ENCODE measurements around the gene EYA2.

EYA2 gene

DNA sequence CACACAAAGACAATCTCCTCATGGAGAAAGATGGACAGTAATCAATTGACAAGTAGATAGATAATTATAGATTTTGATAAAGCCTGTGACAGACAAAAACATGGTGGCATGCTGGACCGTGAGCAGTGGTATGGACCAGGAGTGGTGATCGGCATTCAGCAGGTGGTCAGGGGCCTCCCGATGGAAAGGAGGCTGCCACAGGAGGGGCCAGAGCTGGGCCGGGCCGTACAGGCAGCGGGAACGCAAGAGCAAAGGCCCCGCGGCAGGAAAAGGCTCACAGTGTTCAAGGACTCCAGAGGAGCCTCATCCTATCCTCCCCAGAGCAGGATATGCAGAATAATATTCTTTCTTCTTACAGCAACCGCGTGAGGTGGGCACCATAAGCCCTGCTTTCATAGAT, 123.7 kb downstream of the EYA2 start (continued):
- TF ChIP-seq, protein P1, sequence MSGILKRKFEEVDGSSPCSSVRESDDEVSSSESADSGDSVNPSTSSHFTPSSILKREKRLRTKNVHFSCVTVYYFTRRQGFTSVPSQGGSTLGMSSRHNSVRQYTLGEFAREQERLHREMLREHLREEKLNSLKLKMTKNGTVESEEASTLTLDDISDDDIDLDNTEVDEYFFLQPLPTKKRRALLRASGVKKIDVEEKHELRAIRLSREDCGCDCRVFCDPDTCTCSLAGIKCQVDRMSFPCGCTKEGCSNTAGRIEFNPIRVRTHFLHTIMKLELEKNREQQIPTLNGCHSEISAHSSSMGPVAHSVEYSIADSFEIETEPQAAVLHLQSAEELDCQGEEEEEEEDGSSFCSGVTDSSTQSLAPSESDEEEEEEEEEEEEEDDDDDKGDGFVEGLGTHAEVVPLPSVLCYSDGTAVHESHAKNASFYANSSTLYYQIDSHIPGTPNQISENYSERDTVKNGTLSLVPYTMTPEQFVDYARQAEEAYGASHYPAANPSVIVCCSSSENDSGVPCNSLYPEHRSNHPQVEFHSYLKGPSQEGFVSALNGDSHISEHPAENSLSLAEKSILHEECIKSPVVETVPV (CRISPR knock-in tag; IDR thresholded peaks at IDR 0.05), result no peak
- TF ChIP-seq BACH2 (CRISPR knock-in tag; IDR thresholded peaks at IDR 0.05; ENCODE audit: borderline replicate concordance), result no peak
- TF ChIP-seq ZFP3 (CRISPR knock-in tag; IDR thresholded peaks at IDR 0.05), result no peak
- no peak for TF ChIP-seq RARB (CRISPR knock-in tag; IDR thresholded peaks at IDR 0.05)
- no peak for TF ChIP-seq OSR1 (CRISPR knock-in tag; IDR thresholded peaks at IDR 0.05)

- peak; percentile 37; the same call in 2 of the 3 replicates for ATAC-seq
- peak; percentile 49; the same call in 1 of the 2 replicates for TF ChIP-seq TCF4 (CRISPR knock-in tag; IDR thresholded peaks at IDR 0.05; ENCODE audit: borderline replicate concordance)
- TF ChIP-seq ISL1 (CRISPR knock-in tag; IDR thresholded peaks at IDR 0.05), result no peak
These were observed 124.6 kb downstream of the EYA2 start for GRCh38 chr20:47019121-47019824.

DNA sequence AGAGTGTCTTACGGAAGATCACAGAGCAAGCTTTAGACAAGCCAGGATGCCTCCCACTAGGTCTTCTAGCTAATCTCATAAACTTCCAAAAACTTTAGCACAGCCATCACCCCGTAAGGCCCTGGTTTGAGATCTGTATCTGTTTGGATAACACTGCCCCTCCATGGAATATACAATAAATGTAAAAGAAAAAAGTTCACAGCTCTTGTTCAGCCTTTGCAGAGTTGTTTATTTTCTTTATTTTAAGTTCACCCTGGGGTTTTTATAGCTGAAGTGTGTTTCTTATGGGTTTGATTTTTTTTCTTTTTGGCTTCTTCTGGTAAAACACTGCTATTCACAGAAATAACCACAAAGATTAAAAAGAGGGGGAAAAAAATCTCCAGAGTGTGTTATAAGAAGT, 125.6 kb downstream of the EYA2 start:
- no peak for ATAC-seq
- TF ChIP-seq BACH2 (CRISPR knock-in tag; IDR thresholded peaks at IDR 0.05; ENCODE audit: borderline replicate concordance) (no peak), TOX (CRISPR knock-in tag; IDR thresholded peaks at IDR 0.05; ENCODE audit: borderline replicate concordance) (no peak), SNAI2 (CRISPR knock-in tag; IDR thresholded peaks at IDR 0.05) (no peak), ISL1 (CRISPR knock-in tag; IDR thresholded peaks at IDR 0.05) (no peak), ZNF70 (CRISPR knock-in tag; IDR thresholded peaks at IDR 0.05) (no peak), PPARA (CRISPR knock-in tag; IDR thresholded peaks at IDR 0.05; ENCODE audit: borderline replicate concordance) (no peak), ZC3H10 (CRISPR knock-in tag; IDR thresholded peaks at IDR 0.05) (no peak), ZNF8 (CRISPR knock-in tag; IDR thresholded peaks at IDR 0.05) (no peak), CSDC2 (CRISPR knock-in tag; IDR thresholded peaks at IDR 0.05) (no peak), ZFP30 (CRISPR knock-in tag; IDR thresholded peaks at IDR 0.05) (no peak), GLIS3 (CRISPR knock-in tag; IDR thresholded peaks at IDR 0.05) (no peak), ZFP3 (CRISPR knock-in tag; IDR thresholded peaks at IDR 0.05) (no peak), TCF4 (CRISPR knock-in tag; IDR thresholded peaks at IDR 0.05; ENCODE audit: borderline replicate concordance) (no peak), OSR1 (CRISPR knock-in tag; IDR thresholded peaks at IDR 0.05) (no peak), ESRRG (CRISPR knock-in tag; IDR thresholded peaks at IDR 0.05) (no peak)
- TF ChIP-seq, protein P2, sequence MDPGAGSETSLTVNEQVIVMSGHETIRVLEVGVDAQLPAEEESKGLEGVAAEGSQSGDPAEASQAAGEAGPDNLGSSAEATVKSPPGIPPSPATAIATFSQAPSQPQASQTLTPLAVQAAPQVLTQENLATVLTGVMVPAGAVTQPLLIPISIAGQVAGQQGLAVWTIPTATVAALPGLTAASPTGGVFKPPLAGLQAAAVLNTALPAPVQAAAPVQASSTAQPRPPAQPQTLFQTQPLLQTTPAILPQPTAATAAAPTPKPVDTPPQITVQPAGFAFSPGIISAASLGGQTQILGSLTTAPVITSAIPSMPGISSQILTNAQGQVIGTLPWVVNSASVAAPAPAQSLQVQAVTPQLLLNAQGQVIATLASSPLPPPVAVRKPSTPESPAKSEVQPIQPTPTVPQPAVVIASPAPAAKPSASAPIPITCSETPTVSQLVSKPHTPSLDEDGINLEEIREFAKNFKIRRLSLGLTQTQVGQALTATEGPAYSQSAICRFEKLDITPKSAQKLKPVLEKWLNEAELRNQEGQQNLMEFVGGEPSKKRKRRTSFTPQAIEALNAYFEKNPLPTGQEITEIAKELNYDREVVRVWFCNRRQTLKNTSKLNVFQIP (CRISPR knock-in tag; IDR thresholded peaks at IDR 0.05; ENCODE audit: borderline replicate concordance, low read depth), result no peak
- TF ChIP-seq, protein P1 (CRISPR knock-in tag; IDR thresholded peaks at IDR 0.05), result no peak
- TF ChIP-seq, protein P3, sequence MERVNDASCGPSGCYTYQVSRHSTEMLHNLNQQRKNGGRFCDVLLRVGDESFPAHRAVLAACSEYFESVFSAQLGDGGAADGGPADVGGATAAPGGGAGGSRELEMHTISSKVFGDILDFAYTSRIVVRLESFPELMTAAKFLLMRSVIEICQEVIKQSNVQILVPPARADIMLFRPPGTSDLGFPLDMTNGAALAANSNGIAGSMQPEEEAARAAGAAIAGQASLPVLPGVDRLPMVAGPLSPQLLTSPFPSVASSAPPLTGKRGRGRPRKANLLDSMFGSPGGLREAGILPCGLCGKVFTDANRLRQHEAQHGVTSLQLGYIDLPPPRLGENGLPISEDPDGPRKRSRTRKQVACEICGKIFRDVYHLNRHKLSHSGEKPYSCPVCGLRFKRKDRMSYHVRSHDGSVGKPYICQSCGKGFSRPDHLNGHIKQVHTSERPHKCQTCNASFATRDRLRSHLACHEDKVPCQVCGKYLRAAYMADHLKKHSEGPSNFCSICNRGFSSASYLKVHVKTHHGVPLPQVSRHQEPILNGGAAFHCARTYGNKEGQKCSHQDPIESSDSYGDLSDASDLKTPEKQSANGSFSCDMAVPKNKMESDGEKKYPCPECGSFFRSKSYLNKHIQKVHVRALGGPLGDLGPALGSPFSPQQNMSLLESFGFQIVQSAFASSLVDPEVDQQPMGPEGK (CRISPR knock-in tag; IDR thresholded peaks at IDR 0.05; ENCODE audit: borderline replicate concordance), result no peak
- TF ChIP-seq, protein P4, sequence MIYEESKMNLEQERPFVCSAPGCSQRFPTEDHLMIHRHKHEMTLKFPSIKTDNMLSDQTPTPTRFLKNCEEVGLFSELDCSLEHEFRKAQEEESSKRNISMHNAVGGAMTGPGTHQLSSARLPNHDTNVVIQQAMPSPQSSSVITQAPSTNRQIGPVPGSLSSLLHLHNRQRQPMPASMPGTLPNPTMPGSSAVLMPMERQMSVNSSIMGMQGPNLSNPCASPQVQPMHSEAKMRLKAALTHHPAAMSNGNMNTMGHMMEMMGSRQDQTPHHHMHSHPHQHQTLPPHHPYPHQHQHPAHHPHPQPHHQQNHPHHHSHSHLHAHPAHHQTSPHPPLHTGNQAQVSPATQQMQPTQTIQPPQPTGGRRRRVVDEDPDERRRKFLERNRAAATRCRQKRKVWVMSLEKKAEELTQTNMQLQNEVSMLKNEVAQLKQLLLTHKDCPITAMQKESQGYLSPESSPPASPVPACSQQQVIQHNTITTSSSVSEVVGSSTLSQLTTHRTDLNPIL (CRISPR knock-in tag; IDR thresholded peaks at IDR 0.05; ENCODE audit: low read depth), result no peak

DNA sequence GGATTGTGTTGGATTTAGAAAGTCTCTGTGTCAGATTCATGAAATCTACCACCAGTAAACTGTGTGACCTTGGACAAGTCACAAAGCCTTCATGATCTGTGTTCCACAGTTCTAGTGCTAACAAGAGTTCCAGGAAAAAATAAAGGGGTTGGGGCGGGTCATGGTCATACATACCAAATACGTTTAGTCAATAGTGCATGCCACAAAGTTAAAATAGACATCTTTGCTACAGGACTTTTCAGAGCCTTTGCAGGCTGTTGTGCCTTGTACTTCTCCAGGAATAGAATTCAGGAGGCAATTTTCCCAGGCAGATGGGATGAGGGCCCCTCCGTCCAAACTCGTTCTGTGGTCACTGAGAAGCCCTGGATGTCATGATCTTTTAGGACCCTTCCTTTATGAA, 127.2 kb downstream of the EYA2 start:
- no peak for TF ChIP-seq ZNF8 (CRISPR knock-in tag; IDR thresholded peaks at IDR 0.05)
- no peak for TF ChIP-seq TCF4 (CRISPR knock-in tag; IDR thresholded peaks at IDR 0.05; ENCODE audit: borderline replicate concordance)
- no peak for TF ChIP-seq SNAI2 (CRISPR knock-in tag; IDR thresholded peaks at IDR 0.05)
- no peak for TF ChIP-seq ESRRG (CRISPR knock-in tag; IDR thresholded peaks at IDR 0.05)
- no peak for ATAC-seq

All from SK-N-SH treated with all-trans-retinoic acid at 6 μM for 48 hours (cell line).